ENCODE results near the gene FBXL22.
"Not testable (repeated sequence)": the region's sequence is repeated elsewhere in the genome, so short reads cannot be mapped to it uniquely, and the experiment has no call there.

FBXL22 gene

GRCh38 chr15:63612300-63612699 lies 15.1 kb downstream of the FBXL22 start:
- DNase-seq (ENCODE audit: low read depth in 3 of 3) = no peak

GRCh38 chr15:63615935-63616334 lies 18.7 kb downstream of the FBXL22 start:
- DNase-seq (ENCODE audit: low read depth in 3 of 3) = no peak

DNA sequence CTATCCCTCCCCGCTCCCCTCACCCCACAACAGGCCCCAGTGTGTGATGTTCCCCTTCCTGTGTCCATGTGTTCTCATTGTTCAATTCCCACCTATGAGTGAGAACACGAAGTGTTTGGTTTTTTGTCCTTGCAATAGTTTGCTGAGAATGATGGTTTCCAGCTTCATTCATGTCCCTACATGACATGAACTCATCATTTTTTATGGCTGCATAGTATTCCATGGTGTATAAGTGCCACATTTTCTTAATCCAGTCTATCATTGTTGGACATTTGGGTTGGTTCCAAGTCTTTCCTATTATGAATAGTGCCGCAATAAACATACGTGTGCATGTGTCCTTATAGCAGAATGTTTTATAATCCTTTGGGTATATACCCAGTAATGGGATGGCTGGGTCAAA lies 20.0 kb downstream of the FBXL22 start:
- DNase-seq (ENCODE audit: low read depth in 3 of 3) = not testable (repeated sequence)

DNA sequence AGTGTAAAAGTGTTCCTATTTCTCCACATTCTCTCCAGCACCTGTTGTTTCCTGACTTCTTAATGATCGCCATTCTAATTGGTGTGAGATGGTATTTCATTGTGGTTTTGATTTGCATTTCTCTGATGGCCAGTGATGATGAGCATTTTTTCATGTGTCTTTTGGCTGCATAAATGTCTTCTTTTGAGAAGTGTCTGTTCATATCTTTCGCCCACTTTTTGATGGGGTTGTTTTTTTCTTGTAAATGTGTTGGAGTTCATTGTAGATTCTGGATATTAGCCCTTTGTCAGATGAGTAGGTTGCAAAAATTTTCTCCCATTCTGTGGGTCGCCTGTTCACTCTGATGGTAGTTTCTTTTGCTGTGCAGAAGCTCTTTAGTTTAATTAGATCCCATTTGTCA lies 20.4 kb downstream of the FBXL22 start:
- not testable (repeated sequence) for DNase-seq (ENCODE audit: low read depth in 3 of 3)

GRCh38 chr15:63620760-63621159 lies 23.6 kb downstream of the FBXL22 start:
- not testable (repeated sequence) for DNase-seq (ENCODE audit: low read depth in 3 of 3)

DNA sequence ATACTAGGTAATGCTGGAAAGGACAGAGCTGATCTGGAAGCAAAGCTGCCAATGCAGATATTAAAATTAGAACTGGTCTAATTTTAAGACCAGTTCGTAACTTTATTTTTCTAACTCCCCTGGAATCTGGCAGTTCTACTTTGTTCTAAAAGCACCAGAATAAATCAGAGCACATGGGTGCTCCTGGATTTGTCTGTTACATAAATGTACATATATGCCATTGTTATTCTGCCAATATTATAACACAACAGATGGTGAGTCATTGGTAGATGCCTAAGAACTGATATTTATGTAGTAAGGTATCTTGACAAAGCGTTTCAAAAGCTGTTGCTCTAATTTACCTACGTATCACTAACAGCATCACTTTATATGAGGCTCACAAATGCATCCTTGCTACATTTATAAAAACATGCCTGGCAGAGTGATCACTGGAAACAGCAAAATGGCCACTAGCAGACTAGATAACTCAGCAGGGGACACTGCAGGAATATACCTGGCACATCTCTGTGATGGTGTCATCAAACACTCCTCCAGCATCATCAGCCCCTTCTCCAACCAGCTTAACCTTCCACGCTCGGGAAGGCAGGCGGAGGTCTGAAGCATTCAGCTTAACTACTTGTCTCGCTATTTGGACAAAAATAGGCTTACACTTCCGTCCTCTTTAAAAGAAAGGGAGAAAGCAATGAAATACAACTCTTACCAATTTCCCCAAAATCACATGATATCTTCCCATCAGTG lies 26.2 kb downstream of the FBXL22 start:
- no peak for DNase-seq (ENCODE audit: low read depth in 3 of 3)

DNA sequence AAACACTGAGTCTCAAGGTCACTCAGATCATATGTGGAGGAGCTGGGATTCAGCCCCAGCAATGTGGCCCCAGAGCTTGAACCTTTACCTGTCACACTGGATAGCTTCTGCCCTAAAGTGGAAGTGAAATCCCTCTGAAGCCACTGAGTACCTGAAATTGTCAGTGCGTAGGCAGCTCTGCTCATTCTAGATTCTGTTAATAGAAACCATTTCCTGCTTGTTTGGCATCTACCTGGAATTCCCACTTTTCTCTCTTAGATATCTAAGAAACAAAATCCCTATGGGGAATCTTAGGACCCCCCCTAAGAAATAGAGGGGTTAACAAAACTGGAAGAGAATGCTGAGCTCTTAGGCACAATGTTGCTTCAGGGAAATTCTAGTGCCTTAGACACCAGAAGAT lies 29.8 kb downstream of the FBXL22 start:
- no peak for DNase-seq (ENCODE audit: low read depth in 3 of 3)

- no peak for DNase-seq (ENCODE audit: low read depth in 3 of 3)
These were observed 31.1 kb downstream of the FBXL22 start for GRCh38 chr15:63628123-63628822.

DNA sequence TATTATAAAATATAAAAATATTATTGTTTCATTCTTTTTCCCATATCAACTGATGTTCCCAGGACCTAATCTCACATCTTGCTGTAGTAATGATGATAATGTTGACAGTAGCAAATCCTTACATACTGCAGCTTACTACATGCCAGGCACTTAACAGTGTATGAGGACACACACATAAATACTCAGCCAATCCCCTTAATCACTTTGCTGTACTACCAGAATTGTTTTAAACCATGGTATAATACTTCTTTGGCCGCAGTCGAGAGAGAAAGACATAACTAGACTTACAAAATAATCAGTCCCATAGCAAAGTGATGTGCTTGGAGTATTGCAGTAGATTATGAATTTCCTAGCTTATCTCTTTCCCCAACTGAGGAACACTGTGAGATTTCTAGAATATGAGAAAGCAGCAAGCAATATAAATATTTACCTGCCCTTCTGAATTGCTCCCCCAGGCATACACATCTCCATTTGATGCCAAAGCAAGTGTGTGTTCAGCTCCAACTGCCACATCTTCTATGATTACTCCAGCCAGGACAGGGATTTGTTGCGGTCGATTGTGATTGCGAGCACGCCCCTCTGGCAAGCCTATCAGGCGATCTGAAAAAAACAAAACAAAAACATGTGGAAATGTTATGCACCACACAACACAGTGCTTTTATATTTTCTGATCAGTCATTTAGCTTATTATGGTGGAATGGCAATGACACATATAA lies 33.0 kb downstream of the FBXL22 start:
- no peak for DNase-seq (ENCODE audit: low read depth in 3 of 3)

DNA sequence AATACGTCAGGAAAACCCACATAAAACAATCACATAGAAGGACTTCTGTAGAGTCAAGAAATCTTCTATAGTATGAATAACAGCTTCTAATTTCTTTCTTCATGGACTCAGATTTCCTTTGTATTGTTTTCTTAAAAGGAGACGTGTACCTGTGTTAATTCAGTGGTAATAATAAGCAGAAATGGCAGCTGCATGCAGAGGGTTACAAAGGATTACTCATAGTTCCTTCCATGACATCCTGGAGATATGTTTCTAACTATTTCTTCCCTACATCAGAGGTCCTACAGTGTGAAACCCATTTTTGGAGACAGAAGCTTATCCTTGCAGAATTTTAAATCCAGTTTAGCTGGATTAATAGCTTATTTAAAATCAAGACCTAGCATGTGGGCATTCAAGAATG lies 36.1 kb downstream of the FBXL22 start:
- no peak for DNase-seq (ENCODE audit: low read depth in 3 of 3)

GRCh38 chr15:63634154-63634553 lies 37.0 kb downstream of the FBXL22 start:
- no peak for DNase-seq (ENCODE audit: low read depth in 3 of 3)

DNA sequence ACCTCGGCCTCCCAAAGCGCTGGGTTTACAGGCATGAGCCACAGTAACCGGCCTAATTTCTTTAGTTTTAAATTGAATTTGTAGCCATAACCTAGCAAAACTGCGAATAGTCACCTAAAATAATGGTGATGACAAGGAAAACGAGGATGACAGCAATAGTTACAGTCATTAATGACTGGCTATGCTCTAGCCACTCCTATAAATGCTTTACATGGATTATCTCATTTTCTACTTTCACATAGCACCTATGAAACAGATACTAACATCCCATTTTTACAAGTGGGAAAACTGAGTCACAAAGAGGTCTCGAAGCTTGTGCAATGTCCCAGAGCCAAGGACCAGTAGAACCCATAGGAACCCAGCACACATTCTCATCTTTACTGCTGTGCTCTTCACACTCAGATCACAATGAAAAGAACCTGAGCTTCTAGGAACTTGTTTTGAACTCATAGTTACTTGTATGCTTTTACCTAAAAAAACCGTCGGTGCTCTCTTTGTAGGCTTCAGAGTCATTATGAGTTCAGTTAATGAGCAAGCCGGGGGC lies 39.4 kb downstream of the FBXL22 start:
- DNase-seq (ENCODE audit: low read depth in 3 of 3) = no peak

DNA sequence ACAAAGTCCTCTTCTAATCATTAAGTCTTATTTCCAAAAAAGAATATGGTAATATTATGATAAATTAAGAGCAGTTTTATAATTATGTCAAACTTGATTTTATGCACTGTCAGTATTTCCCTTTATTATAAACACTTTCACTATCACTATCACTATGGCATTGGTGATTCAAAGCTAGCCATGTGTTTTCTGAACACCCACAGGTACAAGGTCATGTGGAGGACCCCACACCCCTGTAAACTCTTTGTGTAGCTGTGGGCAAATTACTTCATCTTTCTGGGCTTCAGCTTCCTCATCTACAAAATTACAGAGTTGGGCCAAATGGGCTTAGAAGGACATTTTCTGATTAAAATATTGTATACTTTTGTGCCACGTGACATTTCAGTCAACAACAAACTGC lies 41.7 kb downstream of the FBXL22 start:
- DNase-seq (ENCODE audit: low read depth in 3 of 3) = no peak

GRCh38 chr15:63640146-63640545 lies 43.0 kb downstream of the FBXL22 start:
- no peak for DNase-seq (ENCODE audit: low read depth in 3 of 3)
